ENCODE measurements around the gene ZNF354C. TPM values are rescaled to one million over a fixed set of nuclear protein-coding genes. Genes with fewer than 3 reads are reported as not detected.

The ZNF354C gene
- total and polyA plus RNA-seq, 9 of the 15 experiments (the other 6 are each of a cell fraction or from before 2014, with no cell fraction given), result 0.01 to 0.08 (median 0.03) TPM; not detected in 1

- FAIRE-seq (no peak), DNase-seq (ENCODE audit: extremely low read depth in 1 of 4, low spot score in 3 of 4) (no peak), ATAC-seq (no peak)
- Histone ChIP-seq H3K27me3 (ENCODE audit: control insufficient read depth in 2 of 2, insufficient read depth in 2 of 2, low read length in 2 of 2) (peaks cover 0 to 72% of the 10 kb centered on the region in 2 experiments; a peak in 2 of 5 replicates), H3K9me1 (ENCODE audit: control insufficient read depth, insufficient read depth, low read length) (no peaks in the 10 kb centered on the region), H3K79me2 (ENCODE audit: control insufficient read depth, insufficient read depth, low read length) (no peaks in the 10 kb centered on the region), H3K4me1 (replicated peaks in 1 of 2; ENCODE audit: control insufficient read depth in 2 of 2, insufficient read depth in 2 of 2, low read length in 2 of 2) (peaks cover 0 to 7% of the 10 kb centered on the region in 2 experiments; a peak in 1 of 5 replicates), H3K27ac (ENCODE audit: extremely low read depth, low read depth, low read length) (no peak overlapping the region), H3K36me3 (ENCODE audit: control insufficient read depth, insufficient read depth, low read length) (no peaks in the 10 kb centered on the region), H4K20me1 (replicated peaks; ENCODE audit: control insufficient read depth, insufficient read depth, low read length) (no peaks in the 10 kb centered on the region), H3K9me3 (replicated peaks; ENCODE audit: control insufficient read depth, insufficient read depth, low read depth, low read length) (no peaks in the 10 kb centered on the region), H3K4me3 (no peak overlapping the region), H2AFZ (ENCODE audit: low read depth, low read length) (no peak overlapping the region), H3K9ac (ENCODE audit: insufficient read depth in 1 of 2, low read depth in 2 of 2, low read length in 2 of 2) (no peak overlapping the region), H3K4me2 (ENCODE audit: insufficient read depth, low read length) (no peak overlapping the region)
- WGBS (ENCODE audit: insufficient coverage, low coverage, missing lambda C conversion rate), result 2% methylated on average over 25 of the region's 25 CpGs
- POLR2A ChIA-PET, result no interaction called here
- intact Hi-C loops (cut with micrococcal nuclease), result no loop called here
- CTCF ChIA-PET (ENCODE audit: low intra/inter-chr PET ratio), result interaction anchor here (0.5 kb wide), 1 partner anchor 76 kb away, joined by 3 read pairs; no protein-coding TSS in a partner anchor
- no TSS peak for BruUV-seq (replicated peaks)
- in situ Hi-C loops (cut with MboI), result no loop called here
- no peak for TF ChIP-seq ZNF41 (CRISPR knock-in tag; conservative IDR thresholded peaks at IDR 0.05)
- no peak for TF ChIP-seq CXXC5 (CRISPR knock-in tag; IDR thresholded peaks at IDR 0.05)
- no peak for TF ChIP-seq ZNF318 (IDR thresholded peaks at IDR 0.05; ENCODE audit: borderline replicate concordance in 1 of 2, low read depth in 1 of 2)
These were observed 65.8 kb downstream of the ZNF354C start for GRCh38 chr5:179125789-179126505.
